HCT116 (cell line): ENCODE results near the gene ATAD5. TPM values are rescaled to one million over a fixed set of nuclear protein-coding genes. Genes with fewer than 3 reads are reported as not detected.

ENCODE experiments used
- ATAC-seq: fragments of 200-7000 bp; cut with Tn5 transposase; 2 replicates; pipeline ENCODE4 v1.9.1; 2020; ENCODE audit warnings: mild to moderate bottlenecking, moderate library complexity
- BruUV-seq: library from RNA; stranded (reverse); fragments of 400-500 nt; replicated peaks from 2 replicates; lab custom pipeline; 2021; lab: Mats Ljungman, UMichigan
- CTCF ChIA-PET: fragments of 300-600 bp; sonication (Branson Sonifier 250); formaldehyde crosslinking; loops from one replicate; lab custom pipeline; 2021; ENCODE audit warnings: antibody characterized with exemption; lab: Charles Lee
- POLR2A ChIA-PET: fragments of 300-600, 350-600 bp; sonication (Branson Sonifier 250); formaldehyde crosslinking; loops from one replicate; lab custom pipeline; 2021; ENCODE audit warnings: antibody characterized with exemption; lab: Charles Lee
- RAD21 ChIA-PET, 2 experiments: fragments of 300-600 bp; sonication (Branson Sonifier 250); formaldehyde crosslinking; loops; one replicate each; lab custom pipeline; 2023; ENCODE audit warnings: low total read pairs in 2 of 2; ENCODE audit not compliant: uncharacterized antibody in 2 of 2, unreplicated experiment in 2 of 2, low non-redundant PET in 1 of 2; lab: Charles Lee
- DNase-seq: peaks from one replicate; pipeline ENCODE4 v3.0.0-alpha.2; 2010; ENCODE audit warnings: low read depth, low spot score
- H2AFZ ChIP-seq: fragments of 200-600 bp; shearing (Covaris generic), sonication (generic); 2 replicates; pipeline ENCODE4 v1.6.1; 2017; ENCODE audit warnings: low read depth, mixed run types, mixed read lengths, antibody characterized with exemption, low read length; ENCODE audit not compliant: poor library complexity, severe bottlenecking
- H3K27ac ChIP-seq: 2 replicates; pipeline ENCODE4 v1.5.1; 2012; ENCODE audit warnings: low read depth, low read length
- H3K27me3 ChIP-seq: fragments of 200-600 bp; sonication (generic); 2 replicates; pipeline ENCODE4 v1.6.1; 2016; ENCODE audit warnings: mixed run types, low read length, mixed read lengths; ENCODE audit not compliant: insufficient read depth
- H3K36me3 ChIP-seq, 2 experiments: fragments of 200-500 bp in 1 of 2; fragments of 200-600 bp in 1 of 2; sonication (Bioruptor generic) in 1 of 2; sonication (generic) in 1 of 2; 2 replicates each; pipeline versions ENCODE4 v1.5.1 to v1.6.1; 2014 to 2016; ENCODE audit warnings: low read length in 2 of 2, inconsistent platforms in 1 of 2, mixed read lengths in 1 of 2, mixed run types in 1 of 2; ENCODE audit not compliant: insufficient read depth in 2 of 2, control insufficient read depth in 1 of 2
- H3K4me1 ChIP-seq, 2 experiments: fragments of 200-600 bp in 1 of 2; sonication (generic) in 1 of 2; 2 replicates each; pipeline versions ENCODE4 v1.5.1 to v1.6.1; 2012 to 2017; ENCODE audit warnings: low read length in 2 of 2, inconsistent platforms in 1 of 2, mild to moderate bottlenecking in 1 of 2, mixed read lengths in 1 of 2, mixed run types in 1 of 2, moderate library complexity in 1 of 2; ENCODE audit not compliant: insufficient read depth in 2 of 2, control insufficient read depth in 1 of 2
- H3K4me2 ChIP-seq: fragments of 200-600 bp; sonication (generic); 2 replicates; pipeline ENCODE4 v1.6.1; 2017; ENCODE audit warnings: mixed run types, low read length, mixed read lengths
- H3K4me3 ChIP-seq, 2 experiments: fragments of 200-600 bp in 1 of 2; sonication (generic) in 1 of 2; replicated peaks in 1 of 2; 2 replicates each; pipeline ENCODE4 v1.5.1; 2011 to 2016; ENCODE audit warnings: low read length in 2 of 2, control low read depth in 1 of 2, low read depth in 1 of 2, mild to moderate bottlenecking in 1 of 2, mixed read lengths in 1 of 2, mixed run types in 1 of 2
- H3K79me2 ChIP-seq: fragments of 200-600 bp; sonication (generic); 2 replicates; pipeline ENCODE4 v1.6.1; 2017; ENCODE audit warnings: mild to moderate bottlenecking, mixed run types, low read length, moderate library complexity, mixed read lengths; ENCODE audit not compliant: insufficient read depth
- H3K9ac ChIP-seq: fragments of 200-600 bp; sonication (generic); 2 replicates; pipeline ENCODE4 v1.6.1; 2016; ENCODE audit warnings: low read length, mixed read lengths
- H3K9me2 ChIP-seq: fragments of 200-600 bp; sonication (generic), shearing (Covaris generic); 2 replicates; pipeline ENCODE4 v1.6.1; 2017; ENCODE audit warnings: mixed run types, mild to moderate bottlenecking, moderate library complexity; ENCODE audit not compliant: insufficient read depth
- H3K9me3 ChIP-seq, 2 experiments: fragments of 200-500 bp in 1 of 2; fragments of 200-600 bp in 1 of 2; sonication (Bioruptor generic) in 1 of 2; sonication (generic) in 1 of 2; 2 replicates each; pipeline ENCODE4 v1.6.1; 2014 to 2017; ENCODE audit warnings: low read length in 2 of 2, mixed read lengths in 2 of 2, inconsistent platforms in 1 of 2, low read depth in 1 of 2, mild to moderate bottlenecking in 1 of 2, mixed run types in 1 of 2, moderate library complexity in 1 of 2; ENCODE audit not compliant: control insufficient read depth in 1 of 2, insufficient read depth in 1 of 2
- H4K20me1 ChIP-seq: fragments of 200-600 bp; sonication (generic), shearing (Covaris generic); 2 replicates; pipeline ENCODE4 v1.6.1; 2017; ENCODE audit warnings: mixed run types, mild to moderate bottlenecking, moderate library complexity; ENCODE audit not compliant: insufficient read depth
- ELF1 ChIP-seq: IDR thresholded peaks from 2 replicates; pipeline ENCODE4 v1.6.1; 2012; ENCODE audit warnings: low read depth, borderline replicate concordance
- EZH2 ChIP-seq: fragments of 200-600 bp; sonication (generic); IDR thresholded peaks from 2 replicates; pipeline ENCODE4 v1.6.1; 2017; ENCODE audit warnings: antibody characterized with exemption, mixed run types
- EZH2phosphoT487 ChIP-seq: fragments of 200-600 bp; IDR thresholded peaks from 2 replicates; pipeline ENCODE4 v1.6.1; 2018; ENCODE audit warnings: antibody characterized with exemption, borderline replicate concordance
- FOSL1 ChIP-seq: IDR thresholded peaks from 2 replicates; pipeline ENCODE4 v1.6.1; 2012; ENCODE audit warnings: low read depth
- JUND ChIP-seq: IDR thresholded peaks from 2 replicates; pipeline ENCODE4 v1.6.1; 2012
- POLR2A ChIP-seq: IDR thresholded peaks from 2 replicates; pipeline ENCODE4 v1.7.0; 2011; ENCODE audit warnings: borderline replicate concordance; ENCODE audit not compliant: insufficient read depth, insufficient read length; ENCODE audit errors: extremely low read depth
- POLR2AphosphoS5 ChIP-seq: IDR thresholded peaks from 2 replicates; pipeline ENCODE4 v1.6.1; 2011; ENCODE audit warnings: mild to moderate bottlenecking, low read depth, low read length, moderate library complexity
- RAD21 ChIP-seq: IDR thresholded peaks from 2 replicates; pipeline ENCODE4 v1.6.1; 2012; ENCODE audit warnings: low read depth, mild to moderate bottlenecking
- SP1 ChIP-seq: IDR thresholded peaks from 2 replicates; pipeline ENCODE4 v1.6.1; 2012; ENCODE audit warnings: low read depth
- SRF ChIP-seq: IDR thresholded peaks from 2 replicates; pipeline ENCODE4 v1.6.1; 2012; ENCODE audit warnings: low read depth
- TCF7L2 ChIP-seq: IDR thresholded peaks from 2 replicates; pipeline ENCODE4 v1.7.0; 2011; ENCODE audit warnings: borderline replicate concordance, inconsistent platforms; ENCODE audit not compliant: insufficient read depth, insufficient read length; ENCODE audit errors: extremely low read depth
- YY1 ChIP-seq: IDR thresholded peaks from 2 replicates; pipeline ENCODE4 v1.6.1; 2011; ENCODE audit warnings: low read length, low read depth, moderate library complexity, mild to moderate bottlenecking; ENCODE audit not compliant: insufficient replicate concordance; ENCODE audit errors: extremely low read depth
- ZFX ChIP-seq: fragments of 450-650 bp; IDR thresholded peaks from 2 replicates; pipeline ENCODE4 v1.6.1; 2017
- ZNF274 ChIP-seq: fragments of 200-500 bp; sonication (Bioruptor generic); IDR thresholded peaks from 2 replicates; pipeline ENCODE4 v1.6.1; 2014; ENCODE audit warnings: mild to moderate bottlenecking, low read depth, low read length, inconsistent platforms
- intact Hi-C: fragments of 100-400 bp; cut with micrococcal nuclease; formaldehyde crosslinking; loops from 2 replicates; pipeline ENCODE4 v1.10.0; 2022
- total RNA-seq: library from RNA; stranded (reverse); gene quantifications from one replicate; pipeline ENCODE4 v1.2.1, GENCODE V29; 2021; ENCODE audit not compliant: unreplicated experiment
- TF ChIP-seq, protein P1 (sequence below), 3 experiments: fragments of 200-600 bp in 1 of 3; sonication (generic) in 1 of 3; IDR thresholded peaks in 2 of 3; conservative IDR thresholded peaks in 1 of 3; 2 replicates each; pipeline ENCODE4 v1.5.1; 2012 to 2017; ENCODE audit warnings: low read depth in 2 of 3, low read length in 2 of 3, antibody characterized with exemption in 1 of 3, borderline replicate concordance in 1 of 3, control low read depth in 1 of 3, mild to moderate bottlenecking in 1 of 3, mixed read lengths in 1 of 3, mixed run types in 1 of 3, moderate library complexity in 1 of 3; ENCODE audit not compliant: insufficient read depth in 1 of 3
- TF ChIP-seq, protein P2 (sequence below): IDR thresholded peaks from 2 replicates; pipeline ENCODE4 v1.6.1; 2012
- TF ChIP-seq, protein P3 (sequence below): IDR thresholded peaks from 2 replicates; pipeline ENCODE4 v1.6.1; 2012
- TF ChIP-seq, protein P4 (sequence below): IDR thresholded peaks from 2 replicates; pipeline ENCODE4 v1.6.1; 2011; ENCODE audit warnings: mild to moderate bottlenecking, low read length, moderate library complexity; ENCODE audit not compliant: insufficient replicate concordance; ENCODE audit errors: extremely low read depth

The ATAD5 gene
- total RNA-seq, 1 experiment from 2014 or later, result 9.5 TPM

DNA sequence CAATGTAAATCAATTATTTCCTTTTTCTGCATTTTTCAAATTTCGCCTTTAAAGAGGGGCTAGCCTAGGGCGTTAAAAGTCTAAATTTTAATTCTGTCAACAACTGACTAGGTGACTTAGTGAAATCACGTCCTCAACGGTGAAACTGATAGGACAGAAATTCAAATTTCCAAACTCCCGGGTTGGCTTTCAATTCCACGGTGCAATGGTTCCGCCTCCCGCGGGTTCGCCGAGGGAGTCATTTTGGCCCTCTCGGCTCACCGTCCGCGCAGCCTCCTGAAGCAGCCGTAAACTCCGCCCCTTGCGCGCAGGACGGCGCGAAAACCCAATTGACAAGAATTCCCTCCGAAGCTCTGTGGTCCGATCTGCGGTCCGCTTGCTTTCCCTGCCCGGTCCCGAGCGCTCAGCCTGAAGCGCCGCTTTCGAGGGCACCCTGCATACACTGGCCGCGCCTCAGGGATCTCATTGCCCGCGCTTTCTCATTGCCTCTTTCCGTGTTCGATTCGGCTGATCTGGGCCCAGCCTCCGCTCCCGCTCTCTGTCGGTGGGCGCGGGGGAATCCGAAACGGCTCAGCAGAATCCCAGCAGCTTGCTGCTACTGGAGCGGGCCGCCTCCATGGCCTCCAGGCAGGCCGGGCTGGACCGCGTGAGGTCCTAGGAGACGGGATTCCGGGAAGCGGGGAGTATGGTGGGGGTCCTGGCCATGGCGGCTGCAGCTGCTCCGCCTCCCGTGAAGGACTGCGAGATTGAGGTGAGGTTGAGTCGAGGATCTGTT is at the start of gene ATAD5 (continued):
- TF ChIP-seq, protein P1, sequence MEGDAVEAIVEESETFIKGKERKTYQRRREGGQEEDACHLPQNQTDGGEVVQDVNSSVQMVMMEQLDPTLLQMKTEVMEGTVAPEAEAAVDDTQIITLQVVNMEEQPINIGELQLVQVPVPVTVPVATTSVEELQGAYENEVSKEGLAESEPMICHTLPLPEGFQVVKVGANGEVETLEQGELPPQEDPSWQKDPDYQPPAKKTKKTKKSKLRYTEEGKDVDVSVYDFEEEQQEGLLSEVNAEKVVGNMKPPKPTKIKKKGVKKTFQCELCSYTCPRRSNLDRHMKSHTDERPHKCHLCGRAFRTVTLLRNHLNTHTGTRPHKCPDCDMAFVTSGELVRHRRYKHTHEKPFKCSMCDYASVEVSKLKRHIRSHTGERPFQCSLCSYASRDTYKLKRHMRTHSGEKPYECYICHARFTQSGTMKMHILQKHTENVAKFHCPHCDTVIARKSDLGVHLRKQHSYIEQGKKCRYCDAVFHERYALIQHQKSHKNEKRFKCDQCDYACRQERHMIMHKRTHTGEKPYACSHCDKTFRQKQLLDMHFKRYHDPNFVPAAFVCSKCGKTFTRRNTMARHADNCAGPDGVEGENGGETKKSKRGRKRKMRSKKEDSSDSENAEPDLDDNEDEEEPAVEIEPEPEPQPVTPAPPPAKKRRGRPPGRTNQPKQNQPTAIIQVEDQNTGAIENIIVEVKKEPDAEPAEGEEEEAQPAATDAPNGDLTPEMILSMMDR (IDR thresholded peaks at IDR 0.05 in 2 of 3, conservative IDR thresholded peaks at IDR 0.05 in 1 of 3; ENCODE audit: borderline replicate concordance in 1 of 3, insufficient read depth in 1 of 3, low read depth in 2 of 3, low read length in 2 of 3), result no peak
- TF ChIP-seq ELF1 (no peak; the same call in 1 of the 2 replicates), TCF7L2 (peak; percentile 9), EZH2phosphoT487 (no peak), JUND (no peak), ZFX (peak; percentile 72; the same call in 1 of the 2 replicates), POLR2A (no peak), RAD21 (no peak), EZH2 (no peak), SRF (peak; percentile 38; the same call in 1 of the 2 replicates)
- TF ChIP-seq, protein P2, sequence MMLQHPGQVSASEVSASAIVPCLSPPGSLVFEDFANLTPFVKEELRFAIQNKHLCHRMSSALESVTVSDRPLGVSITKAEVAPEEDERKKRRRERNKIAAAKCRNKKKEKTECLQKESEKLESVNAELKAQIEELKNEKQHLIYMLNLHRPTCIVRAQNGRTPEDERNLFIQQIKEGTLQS, result no peak
- TF ChIP-seq, protein P3, sequence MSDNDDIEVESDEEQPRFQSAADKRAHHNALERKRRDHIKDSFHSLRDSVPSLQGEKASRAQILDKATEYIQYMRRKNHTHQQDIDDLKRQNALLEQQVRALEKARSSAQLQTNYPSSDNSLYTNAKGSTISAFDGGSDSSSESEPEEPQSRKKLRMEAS, result peak; percentile 73

DNA sequence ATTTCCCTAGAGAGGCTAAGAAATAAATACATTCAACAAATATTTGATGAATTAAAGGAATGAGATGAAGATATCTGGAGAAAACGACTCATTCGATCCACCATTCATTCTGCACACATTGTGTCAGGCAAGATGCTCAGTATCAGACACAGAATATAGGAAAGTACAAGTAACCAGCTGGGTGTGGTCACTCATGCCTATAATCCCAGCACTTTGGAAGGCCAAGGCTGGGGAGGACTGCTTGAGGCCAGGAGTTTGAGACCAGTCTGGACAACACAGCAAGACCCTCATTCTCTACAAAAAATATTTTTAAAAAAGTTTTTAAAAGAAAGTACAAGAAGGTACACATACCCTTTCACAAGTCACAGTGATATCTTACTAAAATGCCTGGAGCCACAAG is 49.6 kb upstream of the ATAD5 start:
- Histone ChIP-seq H3K4me2 (no peak overlapping the region), H2AFZ (no peak overlapping the region), H3K27me3 (no peaks in the 10 kb centered on the region), H3K9me3 (no peaks in the 10 kb centered on the region), H3K27ac (no peak overlapping the region), H3K4me1 (no peaks in the 10 kb centered on the region), H3K9ac (no peak overlapping the region), H3K9me2 (no peaks in the 10 kb centered on the region), H3K36me3 (peaks cover 18 to 28% of the 10 kb centered on the region in 2 experiments; a peak in 3 of 4 replicates), H3K4me3 (no peak overlapping the region), H3K79me2 (no peaks in the 10 kb centered on the region), H4K20me1 (0 out of 2 replicates have a peak, but pooled peaks cover 4% of the 10 kb centered on the region)
- intact Hi-C loops, result no loop called here
- RAD21 ChIA-PET, result no interaction called here
- POLR2A ChIA-PET, result no interaction called here
- DNase-seq (no peak), ATAC-seq (no peak)
- CTCF ChIA-PET, result no interaction called here
- no TSS peak for BruUV-seq
- TF ChIP-seq RAD21, result no peak
- TF ChIP-seq JUND, result no peak
- TF ChIP-seq FOSL1, result no peak
- no peak for TF ChIP-seq SRF
- TF ChIP-seq ZFX, result no peak
- TF ChIP-seq EZH2, result no peak
- no peak for TF ChIP-seq SP1
- TF ChIP-seq EZH2phosphoT487, result no peak
- no peak for TF ChIP-seq ELF1
- TF ChIP-seq POLR2A, result no peak
- TF ChIP-seq ZNF274, result no peak
- TF ChIP-seq, protein P4, sequence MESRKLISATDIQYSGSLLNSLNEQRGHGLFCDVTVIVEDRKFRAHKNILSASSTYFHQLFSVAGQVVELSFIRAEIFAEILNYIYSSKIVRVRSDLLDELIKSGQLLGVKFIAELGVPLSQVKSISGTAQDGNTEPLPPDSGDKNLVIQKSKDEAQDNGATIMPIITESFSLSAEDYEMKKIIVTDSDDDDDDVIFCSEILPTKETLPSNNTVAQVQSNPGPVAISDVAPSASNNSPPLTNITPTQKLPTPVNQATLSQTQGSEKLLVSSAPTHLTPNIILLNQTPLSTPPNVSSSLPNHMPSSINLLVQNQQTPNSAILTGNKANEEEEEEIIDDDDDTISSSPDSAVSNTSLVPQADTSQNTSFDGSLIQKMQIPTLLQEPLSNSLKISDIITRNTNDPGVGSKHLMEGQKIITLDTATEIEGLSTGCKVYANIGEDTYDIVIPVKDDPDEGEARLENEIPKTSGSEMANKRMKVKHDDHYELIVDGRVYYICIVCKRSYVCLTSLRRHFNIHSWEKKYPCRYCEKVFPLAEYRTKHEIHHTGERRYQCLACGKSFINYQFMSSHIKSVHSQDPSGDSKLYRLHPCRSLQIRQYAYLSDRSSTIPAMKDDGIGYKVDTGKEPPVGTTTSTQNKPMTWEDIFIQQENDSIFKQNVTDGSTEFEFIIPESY, result no peak
- TF ChIP-seq YY1, result no peak
- TF ChIP-seq POLR2AphosphoS5, result no peak
